ENCODE measurements around the gene ZNF19.

ZNF19 gene

DNA sequence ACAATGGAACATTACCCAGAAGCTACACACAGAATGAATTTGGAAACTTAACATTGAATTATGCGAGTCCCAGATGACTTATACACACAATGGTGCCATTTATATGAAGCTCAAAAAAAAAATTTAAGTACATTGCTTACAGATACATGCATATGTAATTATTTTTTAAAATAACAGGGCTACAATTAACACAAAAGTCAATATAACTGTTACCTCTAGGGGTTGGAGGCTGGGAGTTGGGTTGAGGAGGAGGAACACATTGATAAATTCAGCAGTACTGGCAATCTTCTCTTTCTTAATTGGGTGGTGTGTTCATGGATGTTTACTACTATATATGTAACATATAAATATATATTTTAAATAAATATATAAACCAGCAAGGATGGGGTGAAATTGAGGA, 28.2 kb downstream of the ZNF19 start:
- no peak for TF ChIP-seq CTCF (IDR thresholded peaks at IDR 0.05; ENCODE audit: poor library complexity, severe bottlenecking)
- peaks cover 22% of the 10 kb centered on the region for H3K4me1 ChIP-seq (ENCODE audit: insufficient read depth, poor library complexity, severe bottlenecking)
- ATAC-seq (ENCODE audit: low read depth) = no peak
- DNase-seq (ENCODE audit: low spot score) = no peak
- H3K9me3 ChIP-seq (ENCODE audit: severe bottlenecking) = no peaks in the 10 kb centered on the region
- peak overlapping the region; percentile 70 for H3K4me3 ChIP-seq (ENCODE audit: severe bottlenecking)
- no peaks in the 10 kb centered on the region for H3K27me3 ChIP-seq (ENCODE audit: insufficient read depth, poor library complexity, severe bottlenecking)
- H3K36me3 ChIP-seq (ENCODE audit: low read depth) = peaks cover 20% of the 10 kb centered on the region
- H3K27ac ChIP-seq (ENCODE audit: poor library complexity, severe bottlenecking) = peak overlapping the region; percentile 72

DNA sequence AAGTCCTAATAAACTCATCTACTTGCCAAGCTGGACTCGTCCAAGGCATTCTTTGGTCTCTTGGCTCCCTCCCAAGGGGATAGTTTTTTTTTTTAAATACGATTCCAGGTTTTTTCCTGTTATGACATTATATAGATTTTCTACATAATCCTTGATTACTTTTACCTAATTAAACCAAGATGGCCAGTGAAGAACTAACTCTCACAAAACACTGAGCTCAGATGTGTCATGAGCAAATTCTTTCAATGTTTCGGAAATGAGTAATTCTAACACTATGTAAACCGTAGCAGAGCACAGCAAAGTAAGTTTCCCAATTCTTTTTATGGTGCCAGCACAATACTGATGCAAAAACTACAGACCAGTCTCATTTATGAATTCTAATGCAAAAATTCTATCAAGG, 28.9 kb downstream of the ZNF19 start:
- Histone ChIP-seq H3K27me3 (ENCODE audit: insufficient read depth, poor library complexity, severe bottlenecking) (no peaks in the 10 kb centered on the region), H3K9me3 (ENCODE audit: severe bottlenecking) (no peaks in the 10 kb centered on the region), H3K4me3 (ENCODE audit: severe bottlenecking) (peak overlapping the region; percentile 70), H3K27ac (ENCODE audit: poor library complexity, severe bottlenecking) (peak overlapping the region; percentile 72), H3K36me3 (ENCODE audit: low read depth) (peaks cover 26% of the 10 kb centered on the region), H3K4me1 (ENCODE audit: insufficient read depth, poor library complexity, severe bottlenecking) (peaks cover 22% of the 10 kb centered on the region)
- ATAC-seq (ENCODE audit: low read depth) (peak; percentile 84), DNase-seq (ENCODE audit: low spot score) (no peak)
- TF ChIP-seq CTCF (IDR thresholded peaks at IDR 0.05; ENCODE audit: poor library complexity, severe bottlenecking) = no peak

- Histone ChIP-seq H3K36me3 (ENCODE audit: low read depth) (peaks cover 30% of the 10 kb centered on the region), H3K27ac (ENCODE audit: poor library complexity, severe bottlenecking) (peak overlapping the region; percentile 72), H3K27me3 (ENCODE audit: insufficient read depth, poor library complexity, severe bottlenecking) (no peaks in the 10 kb centered on the region), H3K4me3 (ENCODE audit: severe bottlenecking) (no peak overlapping the region), H3K9me3 (ENCODE audit: severe bottlenecking) (no peaks in the 10 kb centered on the region), H3K4me1 (ENCODE audit: insufficient read depth, poor library complexity, severe bottlenecking) (peaks cover 22% of the 10 kb centered on the region)
- TF ChIP-seq CTCF (IDR thresholded peaks at IDR 0.05; ENCODE audit: poor library complexity, severe bottlenecking) = no peak
- DNase-seq (ENCODE audit: low spot score) (no peak), ATAC-seq (ENCODE audit: low read depth) (no peak)
These were observed 29.6 kb downstream of the ZNF19 start for GRCh38 chr16:71459510-71459909.

- Histone ChIP-seq H3K9me3 (ENCODE audit: severe bottlenecking) (no peaks in the 10 kb centered on the region), H3K4me1 (ENCODE audit: insufficient read depth, poor library complexity, severe bottlenecking) (peaks cover 18% of the 10 kb centered on the region), H3K27ac (ENCODE audit: poor library complexity, severe bottlenecking) (no peak overlapping the region), H3K36me3 (ENCODE audit: low read depth) (peaks cover 56% of the 10 kb centered on the region), H3K4me3 (ENCODE audit: severe bottlenecking) (no peak overlapping the region), H3K27me3 (ENCODE audit: insufficient read depth, poor library complexity, severe bottlenecking) (no peaks in the 10 kb centered on the region)
- TF ChIP-seq CTCF (IDR thresholded peaks at IDR 0.05; ENCODE audit: poor library complexity, severe bottlenecking) = no peak
- ATAC-seq (ENCODE audit: low read depth) = no peak
- DNase-seq (ENCODE audit: low spot score) = no peak
These were observed 32.3 kb downstream of the ZNF19 start for GRCh38 chr16:71456801-71457200.

DNA sequence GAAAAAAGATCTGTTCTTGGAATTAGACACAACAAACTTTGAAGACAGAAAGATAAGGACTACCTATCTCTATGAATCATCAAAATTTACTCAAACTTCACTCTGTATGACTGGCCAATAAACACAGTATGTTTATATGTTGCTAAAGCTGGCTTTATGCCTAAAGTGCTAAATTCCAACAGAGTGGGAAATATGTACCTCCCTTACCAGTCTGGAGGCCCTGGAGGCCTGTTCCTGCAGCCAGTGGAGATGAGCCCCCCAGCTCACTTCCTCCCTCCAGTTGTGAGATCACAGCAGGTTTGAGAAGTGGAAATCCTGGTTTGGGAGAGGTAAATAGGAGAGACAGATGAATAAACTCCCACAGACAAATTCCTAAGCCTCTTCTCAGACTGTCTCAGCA, 36.1 kb downstream of the ZNF19 start:
- H3K4me3 ChIP-seq (ENCODE audit: severe bottlenecking) = no peak overlapping the region
- H3K27ac ChIP-seq (ENCODE audit: poor library complexity, severe bottlenecking) = no peak overlapping the region
- ATAC-seq (ENCODE audit: low read depth) (no peak), DNase-seq (ENCODE audit: low spot score) (no peak)
- no peaks in the 10 kb centered on the region for H3K4me1 ChIP-seq (ENCODE audit: insufficient read depth, poor library complexity, severe bottlenecking)
- peaks cover 84% of the 10 kb centered on the region for H3K36me3 ChIP-seq (ENCODE audit: low read depth)
- no peaks in the 10 kb centered on the region for H3K27me3 ChIP-seq (ENCODE audit: insufficient read depth, poor library complexity, severe bottlenecking)
- H3K9me3 ChIP-seq (ENCODE audit: severe bottlenecking) = peaks cover 19% of the 10 kb centered on the region
- TF ChIP-seq CTCF (IDR thresholded peaks at IDR 0.05; ENCODE audit: poor library complexity, severe bottlenecking) = no peak

Data from RWPE2 (cell line).